Activated CD4-positive, CD25-positive, alpha-beta regulatory T cell treated with anti-CD3 and anti-CD28 coated beads, Interleukin-2, amount 50 U/mL, for 24 hours (primary cell): ENCODE measurements around the gene PAPPA2.
"Not testable (repeated sequence)": the region's sequence is repeated elsewhere in the genome, so short reads cannot be mapped to it uniquely, and the experiment has no call there.

Source experiments
- ATAC-seq, 2 donors: fragments of 150-1000 bp; cut with Tn5 transposase; one replicate each; pipeline ENCODE4 v1.10.0; 2021; ENCODE audit warnings: mild to moderate bottlenecking in 1 of 2, moderate library complexity in 1 of 2

PAPPA2 gene

GRCh38 chr1:176462674-176463378, at the start of gene PAPPA2:
Gene PAPPA2 (plus strand): TSS chr1:176463175. CDS start chr1:176556323, 93,148 bp downstream.
- ATAC-seq, result no peak

DNA sequence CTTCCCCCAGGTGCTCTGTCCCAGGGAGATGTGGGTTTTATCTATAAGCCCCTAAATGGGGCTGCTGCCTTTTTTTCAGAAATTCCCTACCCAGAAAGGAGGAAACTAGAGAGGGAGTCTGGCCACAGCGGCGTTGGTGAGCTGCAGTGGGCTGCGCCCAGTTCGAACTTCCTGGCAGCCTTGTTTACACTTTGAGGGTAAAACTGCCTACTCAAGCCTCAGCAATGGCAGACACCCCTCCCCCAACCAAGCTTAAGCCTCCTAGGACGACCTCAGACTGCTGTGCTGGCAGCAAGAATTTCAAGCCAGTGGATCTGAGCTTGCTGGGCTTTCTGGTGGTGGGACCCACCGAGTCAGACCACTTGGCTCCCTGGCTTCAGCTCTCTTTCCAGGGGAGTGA, 46.2 kb upstream of the PAPPA2 start:
- no peak for ATAC-seq

GRCh38 chr1:176419608-176420007, 43.4 kb upstream of the PAPPA2 start:
- not testable (repeated sequence) for ATAC-seq

DNA sequence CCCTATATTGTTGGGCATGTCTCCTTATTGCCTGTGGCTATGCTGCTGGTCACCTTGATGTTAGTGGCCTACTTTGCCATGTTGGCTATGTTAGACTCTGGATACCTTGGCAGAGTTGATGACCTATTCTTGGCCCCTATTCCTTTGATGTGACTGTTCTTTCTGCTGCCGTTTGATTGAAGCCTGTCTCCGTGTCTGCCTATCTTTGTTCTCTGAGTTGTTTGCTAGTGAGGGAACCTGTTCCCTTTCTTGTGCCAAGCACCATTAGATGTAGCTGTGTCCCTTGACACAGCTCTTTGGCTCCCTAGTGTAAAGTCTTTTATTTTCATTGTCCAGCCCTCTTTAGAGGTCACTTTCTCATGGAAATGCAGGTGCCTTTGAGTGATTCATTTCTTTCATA, 28.7 kb upstream of the PAPPA2 start:
- no peak for ATAC-seq

GRCh38 chr1:176436251-176436650, 26.7 kb upstream of the PAPPA2 start:
- ATAC-seq, result no peak

DNA sequence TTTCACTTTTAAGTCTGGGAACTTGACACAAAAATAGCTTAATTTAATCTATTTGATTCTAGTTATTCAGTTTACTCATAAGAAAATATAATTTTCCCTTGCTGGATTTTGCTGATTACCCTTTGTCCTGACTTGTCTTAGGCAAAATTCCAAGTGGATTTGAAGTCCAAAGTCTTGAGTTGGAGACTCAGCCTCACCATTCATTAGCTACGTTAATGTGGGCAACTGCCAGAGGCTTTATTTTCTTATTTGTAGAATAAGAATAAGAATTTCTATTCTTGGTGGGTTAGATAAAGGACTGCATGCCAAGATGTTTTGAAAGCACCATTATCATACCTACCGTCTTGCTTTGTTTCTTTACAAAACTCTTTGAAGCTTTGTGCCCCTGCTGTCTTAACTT, 22.8 kb upstream of the PAPPA2 start:
- no peak for ATAC-seq

GRCh38 chr1:176444286-176444685, 18.7 kb upstream of the PAPPA2 start:
- ATAC-seq, result no peak

DNA sequence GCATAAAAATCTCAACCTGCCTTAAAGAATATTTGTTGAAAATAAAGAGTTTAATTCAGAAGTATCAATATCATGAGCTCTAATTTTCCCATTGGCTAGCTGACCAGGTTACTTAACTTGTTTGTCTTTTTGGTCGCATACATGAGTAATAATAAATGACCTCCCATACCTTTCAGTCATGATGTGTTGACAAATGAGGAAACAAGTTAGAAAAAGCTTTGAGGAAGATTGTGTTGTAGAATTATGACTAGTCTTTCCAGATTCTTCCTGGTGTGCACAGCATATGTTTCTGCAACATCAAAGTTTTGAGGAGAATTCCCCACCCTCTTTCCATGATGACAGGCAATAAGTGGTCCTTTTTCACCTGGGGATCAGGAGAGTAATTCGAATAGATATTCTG, 17.6 kb upstream of the PAPPA2 start:
- no peak for ATAC-seq

GRCh38 chr1:176448340-176448739, 14.6 kb upstream of the PAPPA2 start:
- no peak for ATAC-seq

DNA sequence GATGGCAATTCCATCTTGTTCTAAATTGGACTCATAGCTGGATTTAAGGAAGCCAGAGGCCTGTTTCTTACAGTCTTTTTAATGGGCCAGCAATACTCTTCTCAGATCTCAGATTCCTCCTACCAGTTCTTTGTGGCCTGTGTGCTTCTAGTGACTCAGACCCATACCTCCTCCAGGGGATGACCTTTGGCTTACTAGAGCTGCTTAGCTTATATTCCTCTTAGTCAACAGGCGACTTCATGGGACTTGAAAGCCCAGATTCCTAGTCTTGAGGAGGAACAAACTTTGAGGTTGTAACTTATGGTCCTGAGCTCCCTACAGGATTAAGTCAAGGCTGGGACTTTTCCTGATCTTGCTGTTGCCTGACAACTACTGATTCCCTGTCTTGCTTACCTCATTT, 12.4 kb upstream of the PAPPA2 start:
- no peak for ATAC-seq

- not testable (repeated sequence) for ATAC-seq
Measured at GRCh38 chr1:176451741-176452140, 11.2 kb upstream of the PAPPA2 start.

DNA sequence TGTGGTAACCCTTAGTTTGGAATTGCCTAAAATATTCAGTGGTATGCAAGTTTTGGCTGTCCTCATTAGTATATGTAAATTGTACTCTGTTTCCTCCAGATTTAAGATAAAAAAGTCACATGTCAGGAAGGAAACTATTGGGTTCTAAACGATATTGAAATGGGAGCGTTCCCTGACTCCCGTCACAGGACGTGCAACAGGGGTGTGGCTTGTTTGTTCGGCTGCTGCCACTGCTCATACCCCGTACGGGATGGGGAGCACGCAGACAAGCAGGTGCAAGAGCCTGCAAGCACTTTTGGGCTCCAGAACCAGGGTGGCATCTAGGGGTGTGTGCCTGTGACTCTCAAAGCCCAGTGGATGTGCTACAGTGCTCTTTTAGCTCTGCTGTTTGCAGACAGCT, 6.2 kb upstream of the PAPPA2 start:
- no peak for ATAC-seq

GRCh38 chr1:176460544-176461336, 2.2 kb upstream of the PAPPA2 start:
- ATAC-seq, result no peak

- ATAC-seq, result no peak
Measured at GRCh38 chr1:176461576-176461975, 1.4 kb upstream of the PAPPA2 start.

DNA sequence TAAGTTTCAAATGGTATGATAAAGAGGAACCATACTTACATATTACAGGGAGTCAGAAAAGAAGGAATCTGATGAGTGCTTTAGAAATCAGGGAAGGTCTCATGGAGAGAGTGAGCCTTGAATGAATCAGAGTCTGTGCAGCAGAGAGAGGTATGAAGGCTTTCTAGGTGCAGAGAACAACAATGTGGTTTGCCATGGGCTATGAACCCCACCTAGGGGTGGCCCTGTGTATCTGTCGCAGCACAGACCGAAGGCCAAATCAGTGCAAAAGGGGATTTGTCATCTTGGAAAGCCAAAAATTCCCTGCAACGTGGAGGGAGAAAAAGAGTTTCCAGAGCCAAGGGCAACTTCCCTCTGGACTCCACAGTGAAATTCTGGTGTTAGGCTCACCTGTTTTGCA, 3.5 kb downstream of the PAPPA2 start:
- ATAC-seq, result no peak

- no peak for ATAC-seq
Measured at GRCh38 chr1:176469450-176470010, 6.6 kb downstream of the PAPPA2 start.

DNA sequence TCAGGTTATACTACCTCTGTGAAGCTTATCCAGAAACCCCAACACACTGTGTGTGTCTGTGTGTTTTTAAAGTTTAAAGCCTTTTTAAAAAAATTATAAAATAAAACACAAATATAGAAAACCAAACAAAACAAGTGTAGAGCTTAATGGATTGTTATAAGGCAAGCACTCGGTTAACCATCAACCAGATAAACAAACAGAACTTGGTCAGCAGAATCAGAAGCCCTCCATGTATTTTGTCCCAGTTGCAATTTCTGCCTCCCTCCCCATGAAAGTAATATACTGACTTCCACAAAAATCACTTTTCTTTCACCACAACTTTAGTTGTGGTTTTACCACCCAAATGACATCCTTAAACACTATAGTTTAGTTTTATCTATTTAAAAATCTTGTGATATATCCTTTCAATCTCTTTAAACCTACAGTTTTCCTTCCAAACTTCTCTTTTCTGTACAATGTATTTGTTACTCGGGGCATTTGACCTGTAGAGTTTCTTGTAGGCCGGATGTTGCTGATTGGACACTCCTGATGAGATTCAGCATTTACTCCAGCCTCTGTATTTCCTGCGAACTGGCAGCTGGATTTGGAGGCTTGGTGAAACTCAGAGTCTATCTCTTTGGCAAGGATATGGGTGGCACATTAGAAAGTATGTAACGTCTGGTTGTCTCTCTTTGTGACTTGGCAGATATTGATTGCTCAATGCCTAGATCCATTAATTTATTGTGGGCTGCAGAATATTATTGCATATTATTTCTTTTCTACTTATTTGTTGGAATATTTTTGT, 8.6 kb downstream of the PAPPA2 start:
- no peak for ATAC-seq

- no peak for ATAC-seq
Measured at GRCh38 chr1:176479971-176480370, 17.0 kb downstream of the PAPPA2 start.

GRCh38 chr1:176480750-176481149, 17.8 kb downstream of the PAPPA2 start:
- ATAC-seq, result no peak

DNA sequence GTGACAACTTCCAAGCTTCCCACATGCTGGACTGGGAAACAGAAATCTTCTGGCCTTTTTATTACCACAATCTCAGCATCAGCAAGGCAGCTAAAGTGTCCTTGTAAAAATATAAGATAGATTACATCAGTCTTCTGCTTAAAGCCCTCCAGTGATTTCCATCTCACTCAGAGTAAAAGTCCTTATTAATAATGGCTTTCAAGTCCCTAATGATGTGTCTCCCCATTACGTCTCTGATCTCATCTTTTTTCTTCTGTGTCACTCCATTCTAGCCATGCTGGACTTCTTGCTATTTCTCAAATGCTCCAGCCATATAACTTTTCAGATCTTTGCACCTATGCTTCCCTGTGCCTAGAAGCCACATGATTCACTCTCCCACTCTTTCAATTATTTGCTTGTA, 22.1 kb downstream of the PAPPA2 start:
- ATAC-seq, result no peak

- no peak for ATAC-seq
Measured at GRCh38 chr1:176494436-176494835, 31.5 kb downstream of the PAPPA2 start.

GRCh38 chr1:176499671-176500070, 36.7 kb downstream of the PAPPA2 start:
- ATAC-seq, result no peak

- ATAC-seq, result no peak
Measured at GRCh38 chr1:176501599-176501998, 38.6 kb downstream of the PAPPA2 start.
